Kidney epithelial cell (primary cell): Measurements from ENCODE around the gene SAMD9L. TPM values are rescaled to one million over a fixed set of nuclear protein-coding genes. Genes with fewer than 3 reads are reported as not detected.

Experiments used
- DNase-seq: peaks from one replicate; pipeline ENCODE4 v3.0.0-alpha.2; 2010; ENCODE audit warnings: low read depth
- H3K27me3 ChIP-seq: 2 replicates; pipeline ENCODE4 v1.6.0; 2011; ENCODE audit warnings: low read length; ENCODE audit not compliant: control insufficient read depth, insufficient read depth
- H3K36me3 ChIP-seq: 2 replicates; pipeline ENCODE4 v1.5.1; 2011; ENCODE audit warnings: low read length; ENCODE audit not compliant: control insufficient read depth, insufficient read depth
- H3K4me3 ChIP-seq: 2 replicates; pipeline ENCODE4 v1.5.1; 2011; ENCODE audit warnings: low read depth, mild to moderate bottlenecking, control low read depth, low read length
- CTCF ChIP-seq: IDR thresholded peaks from 2 replicates; pipeline ENCODE4 v1.5.1; 2011; ENCODE audit warnings: mild to moderate bottlenecking, moderate library complexity, low read length, control low read depth, inconsistent platforms; ENCODE audit not compliant: insufficient read depth, poor library complexity, severe bottlenecking
- total RNA-seq: library from RNA; depleted of rRNA; stranded (reverse); fragments of >200 nt; gene quantifications from 2 replicates; pipeline ENCODE4 v1.2.3, GENCODE V29; 2015

SAMD9L gene
- total RNA-seq, 1 donor from 2014 or later = 0.79 TPM

GRCh38 chr7:93148727-93149126 lies 542 bp upstream of the SAMD9L start:
- Histone ChIP-seq H3K27me3 (peaks cover 3% of the 10 kb centered on the region), H3K4me3 (no peak overlapping the region), H3K36me3 (no peaks in the 10 kb centered on the region)
- no peak for DNase-seq
- no peak for TF ChIP-seq CTCF

- no peak for DNase-seq
- no peaks in the 10 kb centered on the region for H3K36me3 ChIP-seq
Measured at GRCh38 chr7:93147363-93147762, 822 bp downstream of the SAMD9L start.

GRCh38 chr7:93146472-93147141 lies 1.6 kb downstream of the SAMD9L start:
- DNase-seq = no peak
- Histone ChIP-seq H3K4me3 (no peak overlapping the region), H3K36me3 (no peaks in the 10 kb centered on the region), H3K27me3 (peaks cover 3% of the 10 kb centered on the region)
- TF ChIP-seq CTCF = no peak

More at GRCh38 chr7:93147363-93147762, 822 bp downstream of the SAMD9L start:
- Histone ChIP-seq H3K27me3 (peaks cover 3% of the 10 kb centered on the region), H3K4me3 (no peak overlapping the region)
- no peak for TF ChIP-seq CTCF

GRCh38 chr7:93146036-93146435 lies 2.1 kb downstream of the SAMD9L start:
- Histone ChIP-seq H3K27me3 (no peaks in the 10 kb centered on the region), H3K36me3 (no peaks in the 10 kb centered on the region), H3K4me3 (no peak overlapping the region)
- no peak for DNase-seq
- TF ChIP-seq CTCF = no peak

GRCh38 chr7:93145354-93145753 lies 2.8 kb downstream of the SAMD9L start:
- TF ChIP-seq CTCF = no peak
- Histone ChIP-seq H3K4me3 (no peak overlapping the region), H3K27me3 (no peaks in the 10 kb centered on the region), H3K36me3 (no peaks in the 10 kb centered on the region)
- no peak for DNase-seq

- no peak for TF ChIP-seq CTCF
- Histone ChIP-seq H3K36me3 (no peaks in the 10 kb centered on the region), H3K4me3 (no peak overlapping the region), H3K27me3 (no peaks in the 10 kb centered on the region)
- no peak for DNase-seq
Measured at GRCh38 chr7:93142127-93142526, 6.1 kb downstream of the SAMD9L start.
